C1 segment of cervical spinal cord (tissue), 14 donors: ENCODE data around the gene PLIN5.
A peak's percentile ranks its signal among the peaks of the same experiment; 100 is the strongest.

Experiments
- DNase-seq, 14 donors: peaks; one replicate each; lab custom pipeline; 2025; lab: John Stamatoyannopoulos, UW

The PLIN5 gene, protein sequence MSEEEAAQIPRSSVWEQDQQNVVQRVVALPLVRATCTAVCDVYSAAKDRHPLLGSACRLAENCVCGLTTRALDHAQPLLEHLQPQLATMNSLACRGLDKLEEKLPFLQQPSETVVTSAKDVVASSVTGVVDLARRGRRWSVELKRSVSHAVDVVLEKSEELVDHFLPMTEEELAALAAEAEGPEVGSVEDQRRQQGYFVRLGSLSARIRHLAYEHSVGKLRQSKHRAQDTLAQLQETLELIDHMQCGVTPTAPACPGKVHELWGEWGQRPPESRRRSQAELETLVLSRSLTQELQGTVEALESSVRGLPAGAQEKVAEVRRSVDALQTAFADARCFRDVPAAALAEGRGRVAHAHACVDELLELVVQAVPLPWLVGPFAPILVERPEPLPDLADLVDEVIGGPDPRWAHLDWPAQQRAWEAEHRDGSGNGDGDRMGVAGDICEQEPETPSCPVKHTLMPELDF

GRCh38 chr19:4534836-4535658 is at the start of gene PLIN5:
Gene PLIN5 (minus strand): TSS chr19:4535224. CDS start chr19:4534074, 1,150 bp downstream.
- peak in 10 of 14 donors; percentile 23 to 72 (median 46) for DNase-seq

DNA sequence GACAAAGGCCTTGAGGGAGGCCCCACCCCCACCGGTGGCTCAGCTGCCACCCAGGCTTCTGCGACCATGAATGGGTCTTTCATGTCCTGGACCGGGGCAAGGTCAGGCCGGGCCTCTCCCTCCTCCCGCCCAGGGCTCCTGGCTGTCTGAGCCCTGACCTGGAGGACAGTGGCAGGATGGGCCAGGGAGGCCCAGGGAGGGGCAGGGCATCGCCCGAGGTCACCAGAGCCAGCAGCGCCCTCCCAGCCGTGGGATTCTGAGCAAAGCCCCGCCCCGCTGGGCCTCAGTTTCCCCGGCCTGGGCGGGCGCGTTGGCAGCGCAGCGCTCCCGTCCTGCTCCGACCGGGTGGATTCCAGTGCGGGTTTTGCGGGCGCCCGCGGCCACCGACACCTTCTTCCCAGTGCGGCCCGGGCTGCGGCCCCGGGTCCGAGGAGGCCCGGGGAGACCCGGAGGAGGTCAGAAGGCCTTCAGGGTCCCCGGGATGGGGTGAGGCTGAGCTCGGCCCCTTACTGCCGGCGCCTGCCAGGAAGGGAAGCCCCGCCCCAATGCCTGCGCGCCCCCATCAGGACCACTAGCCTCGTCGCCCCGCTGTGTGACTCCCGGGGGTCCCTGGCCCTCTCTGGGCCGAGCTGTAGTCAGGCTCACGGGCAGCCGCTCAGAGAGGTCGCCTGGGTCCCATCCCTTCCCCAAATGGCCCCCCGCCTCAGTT is 49.1 kb upstream of the PLIN5 start:
- peak in 2 of 14 donors; percentile 18 for DNase-seq

GRCh38 chr19:4582980-4583842 is 48.2 kb upstream of the PLIN5 start:
- DNase-seq: no peak

DNA sequence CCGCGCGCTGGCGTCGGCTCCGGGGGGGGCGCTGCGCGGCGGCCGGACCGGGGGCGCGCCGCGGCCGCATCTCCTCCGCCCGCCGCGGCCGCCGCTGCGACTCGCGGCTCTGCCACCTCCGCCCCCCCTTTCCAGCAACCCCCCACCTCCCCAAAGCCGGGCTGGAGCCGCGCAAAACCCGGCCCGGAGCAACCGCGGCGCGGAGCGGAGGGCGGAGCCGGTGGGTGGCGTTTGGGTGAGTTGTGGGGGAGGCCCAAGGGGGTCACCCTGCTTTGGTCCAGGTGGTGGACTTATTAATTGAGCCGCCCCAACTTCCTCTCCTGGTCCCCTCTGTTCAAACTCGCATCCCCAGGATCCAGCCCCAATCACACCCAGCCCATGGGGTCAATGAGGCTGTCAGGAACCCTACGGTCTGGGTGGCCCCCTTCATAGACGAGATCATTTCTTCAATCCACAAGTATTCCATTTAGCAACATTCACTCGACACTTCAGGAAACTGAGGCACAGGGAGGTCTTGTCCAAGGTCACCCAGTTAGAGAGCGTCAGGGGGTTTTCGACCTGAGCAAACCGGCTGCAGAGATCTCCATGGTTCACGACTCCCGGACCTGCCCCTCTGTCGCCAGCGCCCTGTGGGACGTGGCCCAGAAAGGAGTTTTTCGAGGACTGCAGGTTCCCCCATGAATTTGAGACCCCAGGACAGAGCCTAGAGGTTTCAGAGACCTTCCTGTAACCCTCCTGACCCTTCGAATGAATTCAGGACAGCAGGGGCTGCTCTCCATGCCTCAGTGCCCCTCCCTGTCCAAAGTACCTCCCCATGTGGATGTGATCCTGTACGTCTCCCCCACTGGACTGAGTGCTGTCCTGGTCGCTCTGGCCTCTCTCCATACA is 46.9 kb upstream of the PLIN5 start:
- DNase-seq: peak in 1 of 14 donors; percentile 55

- DNase-seq: no peak
Observed at GRCh38 chr19:4580961-4581665, 46.1 kb upstream of the PLIN5 start.

DNA sequence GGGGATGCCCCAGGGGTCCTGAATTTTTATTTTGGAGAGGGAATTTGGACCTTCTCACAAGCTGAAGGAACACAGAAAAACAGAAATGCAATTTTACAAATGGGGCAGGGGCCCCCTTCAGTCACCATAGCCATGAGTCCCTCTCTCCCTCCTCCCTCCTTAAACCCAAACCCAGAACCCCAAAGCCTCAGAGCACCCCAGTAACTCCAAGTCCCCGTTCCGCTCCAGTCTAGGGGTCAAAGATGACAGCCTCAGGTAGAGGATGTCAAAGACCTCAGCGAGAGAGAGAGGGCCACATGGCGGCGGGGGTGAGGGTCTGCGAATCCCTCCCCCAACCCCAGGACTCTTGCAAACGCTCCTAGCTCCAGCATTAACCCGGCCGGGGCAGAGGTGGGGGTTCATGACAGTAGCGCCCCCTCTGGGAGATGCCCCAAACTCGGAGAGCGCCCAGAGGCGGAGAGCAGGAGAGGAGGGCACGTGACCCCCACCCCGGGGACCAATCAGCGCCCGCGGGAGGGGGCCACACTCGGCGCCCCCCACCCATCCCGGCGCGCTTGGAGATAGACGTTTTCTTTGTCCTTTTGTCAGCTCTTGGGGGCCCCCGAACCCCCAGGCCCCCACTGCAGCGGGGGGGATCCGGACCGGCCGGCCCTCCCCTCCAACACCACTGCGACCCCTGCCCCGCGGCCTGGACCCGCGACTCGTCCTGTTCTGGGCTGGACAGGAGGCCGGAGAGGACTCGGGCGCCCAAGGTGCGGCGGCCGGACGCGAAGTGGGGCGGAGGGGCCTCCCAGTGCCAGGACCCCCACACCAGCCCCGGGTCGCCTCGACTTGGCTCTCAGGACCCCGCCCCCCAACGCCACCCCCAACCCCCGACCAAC is 45.2 kb upstream of the PLIN5 start:
- no peak for DNase-seq

DNA sequence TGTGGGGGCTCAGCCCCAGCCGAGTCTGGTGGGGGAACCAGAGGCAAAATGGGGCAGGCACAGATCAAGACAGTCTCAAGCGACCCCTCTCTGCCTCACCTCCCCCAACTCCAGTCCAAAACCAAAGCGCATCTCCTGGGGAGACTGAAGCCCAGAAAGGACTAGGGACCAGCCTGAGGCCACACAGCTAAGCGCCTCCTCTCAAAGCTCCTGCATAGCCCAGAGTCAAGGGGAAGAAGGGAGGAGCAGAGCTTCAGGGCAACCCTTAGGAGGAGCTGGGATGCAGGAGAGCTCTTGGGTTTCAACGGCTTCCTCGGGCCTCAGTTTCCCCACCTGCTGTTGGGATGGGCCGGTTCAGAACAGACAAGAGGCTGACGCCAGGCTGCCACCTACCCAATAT is 44.4 kb upstream of the PLIN5 start:
- DNase-seq: no peak

- no peak for DNase-seq
Observed at GRCh38 chr19:4578552-4579248, 43.7 kb upstream of the PLIN5 start.

- no peak for DNase-seq
Observed at GRCh38 chr19:4577020-4577782, 42.2 kb upstream of the PLIN5 start.

GRCh38 chr19:4576016-4576933 is 41.3 kb upstream of the PLIN5 start:
- DNase-seq: peak in 4 of 14 donors; percentile 2 to 9 (median 6)

DNA sequence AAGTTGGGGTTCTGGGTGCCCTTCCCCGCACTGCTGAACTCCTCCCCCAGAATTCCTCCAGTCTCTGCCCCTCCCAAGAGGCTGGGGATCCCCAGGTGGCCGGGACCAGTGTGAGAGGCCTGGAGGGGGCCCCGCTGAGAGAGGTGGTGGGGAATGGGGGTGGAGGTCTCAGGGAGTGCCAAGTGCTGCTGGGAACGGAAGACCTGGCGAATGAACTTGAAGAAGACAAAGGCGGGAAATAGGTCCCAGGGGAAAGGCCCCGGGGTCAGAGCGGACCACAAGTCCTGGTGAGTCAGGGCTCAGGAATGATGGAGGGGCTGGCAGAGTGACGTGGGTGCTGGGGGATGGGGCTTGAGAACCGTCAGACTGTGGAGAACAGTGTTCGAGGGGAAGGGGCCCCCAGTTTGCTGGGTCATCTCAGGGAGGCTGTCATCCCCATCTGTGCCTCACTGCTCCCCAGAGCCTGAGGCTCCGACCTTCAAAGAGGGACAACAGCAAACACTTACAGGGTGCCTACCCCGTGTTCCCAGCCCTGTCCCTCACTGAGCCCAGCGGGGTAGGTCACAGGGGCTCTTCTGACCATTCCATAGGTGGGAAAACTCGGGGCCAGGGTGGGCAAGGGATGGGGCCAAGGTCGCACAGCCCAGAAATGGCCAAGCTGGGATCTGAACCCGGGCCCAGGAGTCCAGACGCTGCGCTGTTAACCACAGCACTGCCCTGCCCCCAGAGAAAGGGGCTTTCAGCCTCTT is 40.4 kb upstream of the PLIN5 start:
- DNase-seq: no peak

GRCh38 chr19:4573682-4574081 is 38.7 kb upstream of the PLIN5 start:
- no peak for DNase-seq

- DNase-seq: no peak
Observed at GRCh38 chr19:4571305-4571917, 36.4 kb upstream of the PLIN5 start.

DNA sequence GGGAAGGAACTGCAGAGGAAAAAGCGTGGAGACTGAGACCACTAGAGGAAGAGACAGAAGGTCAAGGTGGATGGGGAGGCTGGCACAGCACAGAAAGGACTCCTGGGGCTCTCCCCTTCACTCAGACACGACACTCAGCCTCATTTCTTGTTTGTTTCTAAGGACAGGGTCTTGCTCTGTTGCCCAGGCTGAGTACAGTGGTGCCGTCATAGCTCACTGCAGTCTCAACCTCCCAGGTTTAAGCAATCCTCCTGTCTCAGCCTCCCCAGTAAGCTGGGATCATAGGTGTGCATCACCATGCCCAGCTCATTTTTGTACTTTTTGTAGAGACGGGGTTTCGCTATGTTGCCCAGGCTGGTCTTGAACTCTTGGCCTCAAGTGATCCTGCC is 35.9 kb upstream of the PLIN5 start:
- no peak for DNase-seq

- no peak for DNase-seq
Observed at GRCh38 chr19:4570402-4570801, 35.4 kb upstream of the PLIN5 start.
